Transverse colon (tissue), 4 donors: ENCODE results near the gene MAN1B1. TPM values are rescaled to one million over a fixed set of nuclear protein-coding genes. Genes with fewer than 3 reads are reported as not detected.
"Not testable (repeated sequence)": the region's sequence is repeated elsewhere in the genome, so short reads cannot be mapped to it uniquely, and the experiment has no call there.

Experiments used
- DNase-seq: peaks from one replicate; pipeline ENCODE4 v3.0.0-alpha.2; 2019
- H3K27ac ChIP-seq, 4 donors: fragments of 200-600 bp; sonication (generic); 2 replicates each; pipeline ENCODE4 v1.5.1; 2016 to 2018; ENCODE audit warnings: inconsistent platforms in 4 of 4
- H3K27me3 ChIP-seq: fragments of 200-600 bp; sonication (generic); 2 replicates; pipeline ENCODE4 v1.5.1; 2017; ENCODE audit warnings: inconsistent platforms
- H3K36me3 ChIP-seq, 4 donors: fragments of 200-600 bp; sonication (generic); 2 replicates each; pipeline ENCODE4 v1.5.1; 2017 to 2019; ENCODE audit warnings: inconsistent platforms in 4 of 4
- H3K4me1 ChIP-seq, 4 donors: fragments of 200-600 bp; sonication (generic); 2 replicates each; pipeline ENCODE4 v1.5.1; 2017 to 2020; ENCODE audit warnings: inconsistent platforms in 4 of 4
- H3K4me3 ChIP-seq, 4 donors: fragments of 200-600 bp; sonication (generic); 1 replicate in 1 of 4; 2 replicates in 3 of 4; pipeline versions ENCODE4 v1.5.1 to v1.6.1; 2017 to 2019; ENCODE audit warnings: inconsistent platforms in 4 of 4
- H3K9me3 ChIP-seq, 2 donors: fragments of 200-600 bp; sonication (generic); 2 replicates each; pipeline ENCODE4 v1.5.1; 2017 to 2019; ENCODE audit warnings: inconsistent platforms in 2 of 2
- EP300 ChIP-seq: sonication (generic); formaldehyde crosslinking; IDR thresholded peaks from one replicate; pipeline ENCODE4 v1.6.1; 2017; ENCODE audit warnings: antibody characterized with exemption, low read depth
- POLR2A ChIP-seq: fragments of 450-650 bp; IDR thresholded peaks from one replicate; pipeline ENCODE4 v1.6.1; 2016; ENCODE audit warnings: antibody characterized with exemption, mild to moderate bottlenecking, moderate library complexity
- POLR2AphosphoS5 ChIP-seq, 3 donors: sonication (generic); formaldehyde crosslinking; IDR thresholded peaks; one replicate each; pipeline ENCODE4 v1.6.1; 2016; ENCODE audit warnings: antibody characterized with exemption in 3 of 3
- WGBS, 2 donors: methylation state at CpG; one replicate each; pipeline ENCODE4 v1.1.5; 2018; ENCODE audit warnings: low coverage in 1 of 2; 5-methylcytosine and 5-hydroxymethylcytosine counted together
- in situ Hi-C, 4 donors: fragments of 200-750 bp; cut with MboI; loops; one replicate each; pipeline versions ENCODE4 v1.15.0 to v1.15.1; 2017; ENCODE audit warnings: low sequenced_read_pairs in 3 of 4, low pct_ligation_motif_present in 1 of 4, low pct_unique_long_range_greater_than_20kb in 1 of 4
- intact Hi-C: fragments of 100-400 bp; cut with DNase I; formaldehyde crosslinking; loops from one replicate; pipeline ENCODE4 v1.15.1; 2023; ENCODE audit warnings: low total_unique reads
- total RNA-seq, 4 donors: library from RNA; depleted of rRNA; stranded (reverse); fragments of >200 nt; gene quantifications; one replicate each; pipeline ENCODE4 v1.1.0, GENCODE V29; 2016
- TF ChIP-seq, protein P1 (sequence below), 5 experiments: fragments of 200-600 bp in 3 of 5; fragments of 450-650 bp in 2 of 5; sonication (generic) in 3 of 5; IDR thresholded peaks; 1 replicate in 2 of 5; 2 replicates in 3 of 5; pipeline ENCODE4 v1.5.1; 2016 to 2017; ENCODE audit warnings: antibody characterized with exemption in 5 of 5, inconsistent platforms in 3 of 5, mild to moderate bottlenecking in 2 of 5, moderate library complexity in 1 of 5

The MAN1B1 gene
- total RNA-seq, 4 donors from 2014 or later, result 56.5 to 106 (median 70.0) TPM

DNA sequence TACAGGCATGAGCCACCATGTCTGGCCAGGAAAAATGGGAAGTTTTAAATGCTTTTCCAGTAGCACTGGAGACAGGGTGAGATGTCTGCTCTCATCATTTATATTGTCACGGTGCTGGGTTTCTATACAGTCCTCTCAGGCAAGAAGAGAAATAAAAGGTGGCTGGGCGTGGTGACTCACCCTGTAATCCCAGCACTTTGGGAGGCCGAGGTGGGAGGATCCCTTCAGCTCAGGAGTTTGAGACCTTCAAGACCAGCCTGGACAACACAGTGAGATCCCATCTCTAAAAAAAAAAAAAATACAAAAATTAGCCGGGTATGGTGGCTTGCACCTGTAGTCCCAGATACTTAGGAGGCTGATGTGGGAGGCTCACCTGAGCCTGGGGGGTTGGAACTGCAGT, 47.4 kb downstream of the MAN1B1 start:
- Histone ChIP-seq H3K27ac (no peak overlapping the region), H3K9me3 (no peaks in the 10 kb centered on the region), H3K27me3 (peaks cover 76% of the 10 kb centered on the region), H3K36me3 (no peaks in the 10 kb centered on the region), H3K4me1 (peaks cover 0 to 11% (median 7%) of the 10 kb centered on the region in 4 donors), H3K4me3 (no peak overlapping the region)
- intact Hi-C loops, result no loop called here
- 43 to 73% methylated on average over 2 to 4 of the region's 4 CpGs for WGBS, 2 donors
- no peak for DNase-seq
- in situ Hi-C loops, result no loop called here
- TF ChIP-seq EP300 (no peak), POLR2AphosphoS5 (IDR thresholded peaks at IDR 0.05) (no peak), POLR2A (no peak)
- TF ChIP-seq, protein P1, sequence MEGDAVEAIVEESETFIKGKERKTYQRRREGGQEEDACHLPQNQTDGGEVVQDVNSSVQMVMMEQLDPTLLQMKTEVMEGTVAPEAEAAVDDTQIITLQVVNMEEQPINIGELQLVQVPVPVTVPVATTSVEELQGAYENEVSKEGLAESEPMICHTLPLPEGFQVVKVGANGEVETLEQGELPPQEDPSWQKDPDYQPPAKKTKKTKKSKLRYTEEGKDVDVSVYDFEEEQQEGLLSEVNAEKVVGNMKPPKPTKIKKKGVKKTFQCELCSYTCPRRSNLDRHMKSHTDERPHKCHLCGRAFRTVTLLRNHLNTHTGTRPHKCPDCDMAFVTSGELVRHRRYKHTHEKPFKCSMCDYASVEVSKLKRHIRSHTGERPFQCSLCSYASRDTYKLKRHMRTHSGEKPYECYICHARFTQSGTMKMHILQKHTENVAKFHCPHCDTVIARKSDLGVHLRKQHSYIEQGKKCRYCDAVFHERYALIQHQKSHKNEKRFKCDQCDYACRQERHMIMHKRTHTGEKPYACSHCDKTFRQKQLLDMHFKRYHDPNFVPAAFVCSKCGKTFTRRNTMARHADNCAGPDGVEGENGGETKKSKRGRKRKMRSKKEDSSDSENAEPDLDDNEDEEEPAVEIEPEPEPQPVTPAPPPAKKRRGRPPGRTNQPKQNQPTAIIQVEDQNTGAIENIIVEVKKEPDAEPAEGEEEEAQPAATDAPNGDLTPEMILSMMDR (IDR thresholded peaks at IDR 0.05), result no peak

DNA sequence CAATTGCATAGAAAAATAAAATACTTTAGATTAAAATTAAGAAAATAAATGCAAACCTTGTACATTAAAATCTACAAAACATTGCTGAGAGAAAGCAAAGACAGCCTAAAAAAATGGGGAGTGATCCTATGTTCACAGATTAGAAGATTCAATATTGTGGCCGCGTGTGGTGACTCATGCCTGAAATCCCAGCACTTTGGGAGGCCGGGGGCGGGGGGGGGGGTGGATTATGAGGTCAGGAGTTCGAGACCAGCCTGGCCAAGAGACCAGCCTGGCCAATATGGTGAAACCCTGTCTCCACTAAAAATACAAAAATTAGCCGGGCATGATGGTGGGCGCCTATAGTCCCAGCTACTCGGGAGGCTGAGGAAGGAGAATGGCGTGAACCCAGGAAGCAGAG, 48.4 kb downstream of the MAN1B1 start:
- in situ Hi-C loops, H3K4me1 ChIP-seq, DNase-seq, H3K36me3 ChIP-seq, H3K9me3 ChIP-seq, H3K27ac ChIP-seq, intact Hi-C loops, H3K4me3 ChIP-seq: not testable (repeated sequence)
- peaks cover 86% of the 10 kb centered on the region for H3K27me3 ChIP-seq
- WGBS, 2 donors, result 76 to 91% methylated on average over 7 to 9 of the region's 9 CpGs

DNA sequence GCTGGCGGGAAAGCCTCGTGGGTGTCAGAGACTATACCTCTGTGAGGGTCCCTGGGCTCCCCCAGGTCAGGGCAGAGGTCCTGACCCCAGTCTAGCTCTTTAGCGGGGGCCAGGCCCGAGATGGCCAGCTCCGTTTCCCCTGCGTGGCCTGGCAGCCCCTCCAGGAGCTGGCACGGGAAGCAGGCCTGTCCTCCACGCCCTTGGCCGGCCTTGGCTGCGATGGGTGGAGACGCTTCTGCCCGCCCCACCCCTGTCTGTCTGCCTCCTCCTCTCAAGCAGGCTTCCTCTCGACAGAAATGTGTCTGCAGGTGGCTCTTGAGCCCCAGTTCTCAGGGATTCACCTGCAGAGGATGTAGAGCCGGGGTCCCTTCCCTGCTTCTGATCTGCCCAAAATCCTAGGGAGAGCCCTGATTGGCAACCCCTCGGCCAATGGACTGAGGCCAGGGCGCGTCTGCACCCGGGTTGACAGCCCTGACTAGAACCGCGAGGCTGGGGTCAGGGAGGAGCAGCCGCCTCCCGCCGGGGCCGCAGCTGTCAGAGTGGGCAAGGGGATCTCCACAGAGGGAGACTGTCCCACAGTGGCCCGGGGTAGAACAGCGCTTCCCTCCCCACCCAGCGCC, 49.6 kb downstream of the MAN1B1 start:
- peak; percentile 41 for DNase-seq
- peaks cover 89% of the 10 kb centered on the region for H3K27me3 ChIP-seq
- no peak overlapping the region for H3K4me3 ChIP-seq
- H3K9me3 ChIP-seq, result no peaks in the 10 kb centered on the region
- no peaks in the 10 kb centered on the region for H3K36me3 ChIP-seq
- intact Hi-C loops (no loop called here), in situ Hi-C loops (no loop called here)
- TF ChIP-seq EP300, result no peak
- TF ChIP-seq, protein P1 (IDR thresholded peaks at IDR 0.05), result no peak
- TF ChIP-seq POLR2AphosphoS5 (IDR thresholded peaks at IDR 0.05), result no peak
- no peak for TF ChIP-seq POLR2A
- H3K4me1 ChIP-seq, result peaks cover 0 to 4% (median 0%) of the 10 kb centered on the region in 4 donors
- 35 to 50% methylated on average over 2 to 14 of the region's 27 CpGs for WGBS, 2 donors
- H3K27ac ChIP-seq, result no peak overlapping the region

DNA sequence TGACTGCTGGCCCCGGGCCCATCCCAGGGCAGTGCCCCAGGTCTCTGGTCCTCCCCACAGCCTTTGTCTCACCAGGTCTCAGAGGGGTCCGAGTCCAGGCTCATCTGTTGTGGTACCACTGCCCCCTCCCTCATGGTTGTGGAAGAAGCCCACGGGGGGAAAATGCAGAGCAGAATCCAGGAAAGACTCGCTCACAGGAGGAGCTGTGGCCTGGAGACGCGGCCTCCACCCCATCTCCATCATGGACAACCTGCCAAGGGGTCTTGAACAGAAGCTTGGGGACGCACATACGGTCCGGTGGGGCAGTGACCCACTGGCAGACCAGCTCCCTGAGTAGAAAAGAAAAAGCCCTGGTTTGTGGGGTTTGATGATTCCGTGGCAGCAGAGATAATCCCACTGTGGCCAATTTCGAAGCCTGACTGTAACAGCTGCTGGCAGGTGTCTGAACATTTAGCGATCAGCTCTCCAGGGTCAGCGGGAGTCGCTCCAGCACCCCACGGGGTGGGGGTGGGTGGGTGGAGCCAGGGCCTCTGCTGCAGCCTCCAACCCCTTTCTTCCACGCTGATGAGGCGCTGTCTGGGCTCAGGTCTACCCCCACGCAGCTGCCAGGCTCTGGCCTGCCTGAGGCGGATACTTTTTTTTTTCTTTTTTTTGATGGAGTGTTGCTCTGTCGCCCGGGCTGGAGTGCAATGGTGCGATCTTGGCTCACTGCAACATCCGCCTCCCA, 50.3 kb downstream of the MAN1B1 start:
- no peak for DNase-seq
- no peak overlapping the region for H3K27ac ChIP-seq
- no peaks in the 10 kb centered on the region for H3K9me3 ChIP-seq
- no peak for TF ChIP-seq POLR2A
- no peak for TF ChIP-seq POLR2AphosphoS5 (IDR thresholded peaks at IDR 0.05)
- TF ChIP-seq, protein P1 (IDR thresholded peaks at IDR 0.05), result no peak
- no peak for TF ChIP-seq EP300
- in situ Hi-C loops, result no loop called here
- no peaks in the 10 kb centered on the region for H3K36me3 ChIP-seq
- 69 to 80% methylated on average over 2 to 23 of the region's 23 CpGs for WGBS, 2 donors
- intact Hi-C loops, result no loop called here
- no peak overlapping the region for H3K4me3 ChIP-seq
- H3K4me1 ChIP-seq, result peaks cover 0 to 4% (median 0%) of the 10 kb centered on the region in 4 donors
- H3K27me3 ChIP-seq, result peaks cover 92% of the 10 kb centered on the region
